ENCODE data around the gene AKR1C8. TPM values are rescaled to one million over a fixed set of nuclear protein-coding genes. Genes with fewer than 3 reads are reported as not detected.
"Not testable (repeated sequence)": the region's sequence is repeated elsewhere in the genome, so short reads cannot be mapped to it uniquely, and the experiment has no call there.

The AKR1C8 gene
- total RNA-seq: 1 to 10 TPM in 1 of 6 donors, under 1 TPM in 3, not detected in 2; 0.30 to 9.4 (median 0.53) TPM

DNA sequence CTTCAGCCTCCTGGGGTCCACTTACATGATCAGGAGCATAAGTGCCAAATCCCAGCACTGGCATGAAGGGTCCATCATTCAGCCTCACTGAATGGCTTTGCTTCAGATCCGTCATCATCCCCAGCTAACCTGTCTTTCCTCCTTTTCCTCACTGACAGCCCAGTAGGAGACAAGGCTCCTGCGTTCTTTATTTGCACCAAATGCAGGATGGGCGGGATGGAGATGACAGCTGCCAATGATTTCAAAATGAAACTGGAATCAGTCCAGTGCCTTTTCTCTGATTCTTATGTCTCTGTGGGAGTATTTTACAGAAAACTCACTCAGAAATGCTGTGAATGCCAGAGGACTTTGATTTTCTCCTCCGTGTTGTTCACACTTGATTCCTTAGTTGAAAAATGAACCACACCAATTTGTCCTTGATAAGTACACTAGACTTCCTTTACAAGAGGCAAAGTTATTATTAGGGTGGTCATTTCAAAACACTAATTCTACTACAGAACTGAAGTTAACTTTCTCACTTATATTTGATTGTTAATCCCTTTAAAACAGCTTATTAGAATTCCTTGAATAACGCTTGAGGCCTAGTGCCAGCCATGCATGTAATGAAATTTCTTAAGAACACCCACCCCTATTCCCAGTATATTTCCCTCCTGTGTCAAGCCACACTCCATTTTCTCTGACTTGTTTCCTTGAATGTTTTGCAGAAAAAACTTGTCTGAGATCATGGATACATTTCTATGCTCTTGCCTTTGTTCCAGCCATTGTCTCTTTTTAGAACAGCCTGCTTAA, at the start of gene AKR1C8:
Gene AKR1C8, minus strand, starts transcription at position 164 of the 789 bp plus-strand sequence. Its CDS starts 46 bp downstream, at position 118.
- Histone ChIP-seq H3K36me3 (no peaks in the 10 kb centered on the region), H3K9me3 (no peaks in the 10 kb centered on the region), H3K27me3 (no peaks in the 10 kb centered on the region), H3K4me3 (no peak within 1 kb of the TSS), H3K4me1 (no peaks in the 10 kb centered on the region), H3K27ac (no peak within 1 kb of the TSS)
- WGBS, 2 donors: 67 to 80% methylated on average over 5 of the region's 5 CpGs
- ATAC-seq (ENCODE audit: low FRiP score in 2 of 2) (no peak), DNase-seq (no peak)
- no peak for TF ChIP-seq POLR2AphosphoS5 (IDR thresholded peaks at IDR 0.05)
- TF ChIP-seq POLR2A (IDR thresholded peaks at IDR 0.05): no peak
- TF ChIP-seq, protein P1, sequence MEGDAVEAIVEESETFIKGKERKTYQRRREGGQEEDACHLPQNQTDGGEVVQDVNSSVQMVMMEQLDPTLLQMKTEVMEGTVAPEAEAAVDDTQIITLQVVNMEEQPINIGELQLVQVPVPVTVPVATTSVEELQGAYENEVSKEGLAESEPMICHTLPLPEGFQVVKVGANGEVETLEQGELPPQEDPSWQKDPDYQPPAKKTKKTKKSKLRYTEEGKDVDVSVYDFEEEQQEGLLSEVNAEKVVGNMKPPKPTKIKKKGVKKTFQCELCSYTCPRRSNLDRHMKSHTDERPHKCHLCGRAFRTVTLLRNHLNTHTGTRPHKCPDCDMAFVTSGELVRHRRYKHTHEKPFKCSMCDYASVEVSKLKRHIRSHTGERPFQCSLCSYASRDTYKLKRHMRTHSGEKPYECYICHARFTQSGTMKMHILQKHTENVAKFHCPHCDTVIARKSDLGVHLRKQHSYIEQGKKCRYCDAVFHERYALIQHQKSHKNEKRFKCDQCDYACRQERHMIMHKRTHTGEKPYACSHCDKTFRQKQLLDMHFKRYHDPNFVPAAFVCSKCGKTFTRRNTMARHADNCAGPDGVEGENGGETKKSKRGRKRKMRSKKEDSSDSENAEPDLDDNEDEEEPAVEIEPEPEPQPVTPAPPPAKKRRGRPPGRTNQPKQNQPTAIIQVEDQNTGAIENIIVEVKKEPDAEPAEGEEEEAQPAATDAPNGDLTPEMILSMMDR (IDR thresholded peaks at IDR 0.05): no peak

DNA sequence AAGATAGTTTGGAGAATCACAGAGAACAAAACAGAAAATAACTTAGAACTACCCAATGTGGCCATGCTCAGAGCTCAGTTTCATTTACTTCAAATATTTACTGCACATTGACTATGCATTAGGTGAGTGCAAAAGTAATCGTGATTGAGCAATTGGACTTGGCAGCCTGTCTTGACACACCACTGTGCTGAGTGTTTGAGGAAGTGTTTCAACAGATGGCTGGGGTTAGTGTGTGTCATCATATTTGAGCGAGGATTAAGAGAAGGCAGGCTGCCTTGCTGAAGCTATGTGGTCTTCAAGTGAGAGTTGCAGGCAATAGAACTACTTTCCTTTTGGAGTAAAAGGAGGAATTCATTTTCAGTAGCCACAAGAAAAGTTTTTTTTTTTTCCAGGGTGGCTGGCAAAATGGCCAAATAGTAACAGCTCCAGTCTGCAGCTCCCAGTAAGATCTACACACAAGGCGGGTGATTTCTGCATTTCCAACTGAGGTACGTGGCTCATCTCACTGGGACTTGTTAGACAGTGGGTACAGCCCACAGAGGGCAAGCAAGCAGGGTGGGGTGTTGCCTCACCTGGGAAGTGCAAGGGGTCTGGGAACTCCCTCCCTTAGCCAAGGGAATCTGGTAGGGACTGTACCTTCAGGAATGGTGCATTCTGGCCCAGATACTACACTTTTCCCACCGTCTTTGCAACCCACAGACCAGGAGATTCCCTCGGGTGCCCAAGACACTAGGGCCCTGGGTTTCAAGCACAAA, 49.3 kb upstream of the AKR1C8 start:
- no peaks in the 10 kb centered on the region for H3K27me3 ChIP-seq
- TF ChIP-seq, protein P1 (IDR thresholded peaks at IDR 0.05): no peak
- TF ChIP-seq POLR2AphosphoS5 (IDR thresholded peaks at IDR 0.05) (peak in 1 of 2 donors; percentile 55), EP300 (IDR thresholded peaks at IDR 0.05) (no peak), POLR2A (IDR thresholded peaks at IDR 0.05) (no peak)
- ATAC-seq (ENCODE audit: low FRiP score in 2 of 2) (peak; percentile 83 to 91), DNase-seq (peak in 1 of 2 donors; percentile 82)
- peaks cover 0 to 11% (median 7%) of the 10 kb centered on the region in 4 donors for H3K4me1 ChIP-seq
- H3K9me3 ChIP-seq: no peaks in the 10 kb centered on the region
- no peaks in the 10 kb centered on the region for H3K36me3 ChIP-seq
- H3K4me3 ChIP-seq: no peak overlapping the region
- H3K27ac ChIP-seq: peak overlapping the region in 2 of 4 donors; percentile 54 to 57
- WGBS, 2 donors: 48 to 65% methylated on average over 4 to 6 of the region's 6 CpGs

DNA sequence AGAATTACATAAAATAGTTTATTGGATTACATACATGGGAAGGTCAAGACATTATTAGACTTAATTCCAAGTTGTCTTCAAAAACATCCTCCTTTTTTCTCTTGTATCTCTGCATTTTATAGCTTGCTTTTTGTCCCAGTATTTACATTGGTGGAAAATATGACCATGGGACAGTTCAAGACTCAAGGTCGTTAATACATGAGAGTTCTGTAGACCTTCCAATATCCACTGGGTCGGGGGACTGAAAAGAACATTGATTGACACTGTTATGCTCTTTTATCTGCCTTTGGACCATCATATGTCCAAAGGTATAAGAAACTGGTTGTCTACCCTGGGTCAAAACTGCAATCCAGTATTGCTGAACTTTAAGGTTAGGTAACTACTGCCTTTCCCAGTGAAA, 48.4 kb upstream of the AKR1C8 start:
- H3K9me3 ChIP-seq: no peaks in the 10 kb centered on the region
- peaks cover 0 to 11% (median 7%) of the 10 kb centered on the region in 4 donors for H3K4me1 ChIP-seq
- no peaks in the 10 kb centered on the region for H3K27me3 ChIP-seq
- ATAC-seq (ENCODE audit: low FRiP score in 2 of 2) (no peak), DNase-seq (no peak)
- WGBS, 2 donors: 86 to 89% methylated on average over 2 of the region's 2 CpGs
- no peak overlapping the region for H3K27ac ChIP-seq
- H3K4me3 ChIP-seq: no peak overlapping the region
- no peaks in the 10 kb centered on the region for H3K36me3 ChIP-seq
- TF ChIP-seq EP300 (IDR thresholded peaks at IDR 0.05) (no peak), POLR2A (IDR thresholded peaks at IDR 0.05) (no peak), POLR2AphosphoS5 (IDR thresholded peaks at IDR 0.05) (no peak)
- TF ChIP-seq, protein P1 (IDR thresholded peaks at IDR 0.05): no peak

DNA sequence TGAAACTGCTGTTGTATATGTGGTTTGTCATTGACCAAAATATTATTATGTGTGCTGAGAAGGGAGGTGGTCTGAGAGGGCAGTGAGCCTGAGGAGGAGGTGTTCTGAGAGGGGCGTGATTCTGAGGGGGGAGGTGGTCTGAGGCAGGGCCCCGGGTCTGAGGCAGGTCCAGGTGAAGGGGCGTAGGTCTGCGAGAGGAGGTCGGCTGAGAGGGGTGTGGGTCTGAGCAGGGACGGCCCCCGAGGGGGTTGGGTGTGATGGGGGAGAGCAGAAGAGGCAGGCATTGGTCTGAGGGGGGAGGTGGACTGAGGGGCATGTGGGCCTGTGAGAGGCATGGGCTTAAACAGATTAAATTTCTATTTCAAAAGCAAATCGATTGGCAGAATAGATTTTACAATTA, 44.1 kb upstream of the AKR1C8 start:
- peaks cover 0 to 5% (median 2%) of the 10 kb centered on the region in 4 donors for H3K4me1 ChIP-seq
- no peak for TF ChIP-seq POLR2AphosphoS5 (IDR thresholded peaks at IDR 0.05)
- no peak for TF ChIP-seq EP300 (IDR thresholded peaks at IDR 0.05)
- TF ChIP-seq, protein P1 (IDR thresholded peaks at IDR 0.05): no peak
- TF ChIP-seq POLR2A (IDR thresholded peaks at IDR 0.05): no peak
- WGBS, 2 donors: 91% methylated on average over 8 of the region's 8 CpGs

DNA sequence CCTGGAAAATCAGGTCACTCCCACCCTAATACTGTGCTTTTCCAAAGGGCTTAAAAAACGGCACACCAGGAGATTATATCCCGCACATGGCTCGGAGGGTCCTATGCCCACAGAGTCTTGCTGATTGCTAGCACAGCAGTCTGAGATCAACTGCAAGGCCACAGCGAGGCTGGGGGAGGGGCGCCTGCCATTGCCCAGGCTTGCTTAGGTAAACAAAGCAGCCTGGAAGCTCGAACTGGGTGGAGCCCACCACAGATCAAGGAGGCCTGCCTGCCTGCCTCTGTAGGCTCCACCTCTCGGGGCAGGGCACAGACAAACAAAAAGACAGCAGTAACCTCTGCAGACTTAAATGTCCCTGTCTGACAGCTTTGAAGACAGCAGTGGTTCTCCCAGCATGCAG, 38.0 kb upstream of the AKR1C8 start:
- not testable (repeated sequence) for H3K9me3 ChIP-seq; H3K36me3 ChIP-seq; H3K27me3 ChIP-seq; ATAC-seq (ENCODE audit: low FRiP score in 2 of 2); H3K27ac ChIP-seq; H3K4me1 ChIP-seq; H3K4me3 ChIP-seq
- DNase-seq: peak in 1 of 2 donors; percentile 25
- WGBS, 2 donors: 88 to 90% methylated on average over 6 to 7 of the region's 7 CpGs

More for the DNA sequence above, 44.1 kb upstream of the AKR1C8 start:
- DNase-seq (peak in 1 of 2 donors; percentile 30), ATAC-seq (ENCODE audit: low FRiP score in 2 of 2) (peak in 1 of 2 donors; percentile 61)
- no peaks in the 10 kb centered on the region for H3K27me3 ChIP-seq
- no peaks in the 10 kb centered on the region for H3K36me3 ChIP-seq
- no peaks in the 10 kb centered on the region for H3K9me3 ChIP-seq
- no peak overlapping the region for H3K4me3 ChIP-seq
- no peak overlapping the region for H3K27ac ChIP-seq
